HEK293 (cell line): Measurements from ENCODE around the gene APRT.

Experiments
- CTCF ChIA-PET: fragments of 350-600 bp; formaldehyde crosslinking; extraction: SDS; loops from one replicate; lab custom pipeline; 2021; ENCODE audit warnings: antibody characterized with exemption; lab: Yijun Ruan, JAX
- POLR2A ChIA-PET: fragments of 300-600 bp; formaldehyde crosslinking; extraction: SDS; loops from one replicate; lab custom pipeline; 2020; ENCODE audit warnings: antibody characterized with exemption, inconsistent platforms; lab: Yijun Ruan, JAX
- H3K27ac ChIP-seq: fragments of 200-500 bp; sonication (Bioruptor generic); 2 replicates; pipeline ENCODE4 v1.5.1; 2014; ENCODE audit warnings: low read depth, low read length, control low read depth, inconsistent platforms; ENCODE audit errors: extremely low read depth
- H3K36me3 ChIP-seq, 2 experiments: fragments of 200-500 bp in 1 of 2; sonication (Bioruptor generic) in 1 of 2; 1 replicate in 1 of 2; 2 replicates in 1 of 2; pipeline ENCODE4 v1.5.1; 2014 to 2017; ENCODE audit warnings: inconsistent platforms in 2 of 2, low read length in 2 of 2; ENCODE audit not compliant: control insufficient read depth in 2 of 2, insufficient read depth in 1 of 2
- H3K4me1 ChIP-seq: fragments of 200-500 bp; sonication (Bioruptor generic); 2 replicates; pipeline ENCODE4 v1.5.1; 2014; ENCODE audit warnings: mild to moderate bottlenecking, low read length, inconsistent platforms; ENCODE audit not compliant: control insufficient read depth, insufficient read depth
- H3K4me3 ChIP-seq: 2 replicates; pipeline ENCODE4 v1.5.1; 2011; ENCODE audit warnings: low read depth, mild to moderate bottlenecking, control low read depth, low read length, moderate library complexity
- H3K9me3 ChIP-seq: fragments of 200-500 bp; sonication (Bioruptor generic); 2 replicates; pipeline ENCODE4 v1.5.1; 2014; ENCODE audit warnings: low read depth, low read length, inconsistent platforms; ENCODE audit not compliant: control insufficient read depth, insufficient read depth
- GLI4 ChIP-seq: fragments of 450-650 bp; formaldehyde crosslinking; IDR thresholded peaks from 2 replicates; pipeline ENCODE4 v1.5.1; 2016; ENCODE audit warnings: missing biosample characterization, missing genetic modification characterization
- REPIN1 ChIP-seq: fragments of 450-650 bp; formaldehyde crosslinking; IDR thresholded peaks from 2 replicates; pipeline ENCODE4 v1.5.1; 2017; ENCODE audit warnings: missing biosample characterization, missing genetic modification characterization, low read depth
- SALL2 ChIP-seq: fragments of 450-650 bp; formaldehyde crosslinking; IDR thresholded peaks from 2 replicates; pipeline ENCODE4 v1.5.0; 2017; ENCODE audit warnings: missing biosample characterization, mild to moderate bottlenecking, missing genetic modification characterization, borderline replicate concordance
- ZEB2 ChIP-seq: fragments of 450-650 bp; formaldehyde crosslinking; IDR thresholded peaks from 2 replicates; pipeline ENCODE4 v1.5.1; 2016; ENCODE audit warnings: missing biosample characterization, missing genetic modification characterization
- ZNF335 ChIP-seq: fragments of 450-650 bp; formaldehyde crosslinking; conservative IDR thresholded peaks from 2 replicates; pipeline ENCODE4 v1.5.1; 2016; ENCODE audit warnings: missing biosample characterization, missing genetic modification characterization
- ZNF76 ChIP-seq: fragments of 450-650 bp; formaldehyde crosslinking; IDR thresholded peaks from 2 replicates; pipeline ENCODE4; 2016; ENCODE audit warnings: low read depth, missing biosample characterization, missing genetic modification characterization, borderline replicate concordance
- TF ChIP-seq, protein P1 (sequence below): fragments of 450-650 bp; formaldehyde crosslinking; IDR thresholded peaks from 2 replicates; pipeline ENCODE4 v1.5.1; 2016; ENCODE audit warnings: missing biosample characterization, missing genetic modification characterization
- TF ChIP-seq, protein P2 (sequence below): fragments of 450-650 bp; IDR thresholded peaks from 2 replicates; pipeline ENCODE4 v1.5.1; 2018; ENCODE audit warnings: missing biosample characterization, mild to moderate bottlenecking, missing genetic modification characterization
- TF ChIP-seq, protein P3 (sequence below): fragments of 450-650 bp; formaldehyde crosslinking; conservative IDR thresholded peaks from 2 replicates; pipeline ENCODE4 v1.5.1; 2016; ENCODE audit warnings: low read depth, missing biosample characterization, missing genetic modification characterization

The APRT gene

DNA sequence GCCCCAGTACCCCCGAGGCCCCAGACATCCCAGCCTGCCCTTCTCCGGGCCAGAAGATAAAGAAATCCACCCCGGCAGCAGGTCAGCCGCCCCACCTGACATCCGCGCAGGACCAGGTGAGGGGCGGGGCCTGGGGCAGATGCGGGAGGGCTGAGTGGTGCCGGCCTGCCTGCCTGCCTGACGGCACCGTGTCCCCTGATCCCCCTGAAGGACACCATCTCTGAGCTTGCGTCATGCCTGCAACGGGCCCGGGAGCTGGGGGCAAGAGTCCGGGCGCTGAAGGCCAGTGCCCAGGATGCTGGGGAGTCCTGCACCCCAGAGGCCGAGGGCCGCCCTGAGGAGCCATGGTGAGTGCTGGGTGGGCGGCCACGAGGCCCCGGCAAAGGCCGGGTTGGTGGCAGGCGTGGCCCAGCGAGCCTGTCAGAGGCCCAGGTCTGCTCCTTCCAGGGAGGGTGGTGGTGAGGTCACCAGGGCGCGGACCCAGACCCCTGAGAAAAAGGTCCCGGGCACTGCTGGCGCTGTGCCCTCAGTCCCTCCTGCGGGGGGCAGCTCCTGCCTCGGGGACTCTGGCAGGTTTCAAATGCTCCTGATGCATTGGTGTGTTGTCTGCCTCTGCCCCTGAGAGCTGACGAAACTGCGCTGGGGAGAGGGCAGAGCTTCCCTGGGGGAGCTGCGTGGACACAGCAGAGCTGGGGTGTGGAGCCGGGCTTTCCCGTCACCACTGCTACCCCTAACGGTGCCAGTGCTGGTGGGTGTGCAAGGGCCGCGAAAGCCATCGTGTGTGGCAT, 7.0 kb downstream of the APRT start (continued):
- TF ChIP-seq, protein P1, sequence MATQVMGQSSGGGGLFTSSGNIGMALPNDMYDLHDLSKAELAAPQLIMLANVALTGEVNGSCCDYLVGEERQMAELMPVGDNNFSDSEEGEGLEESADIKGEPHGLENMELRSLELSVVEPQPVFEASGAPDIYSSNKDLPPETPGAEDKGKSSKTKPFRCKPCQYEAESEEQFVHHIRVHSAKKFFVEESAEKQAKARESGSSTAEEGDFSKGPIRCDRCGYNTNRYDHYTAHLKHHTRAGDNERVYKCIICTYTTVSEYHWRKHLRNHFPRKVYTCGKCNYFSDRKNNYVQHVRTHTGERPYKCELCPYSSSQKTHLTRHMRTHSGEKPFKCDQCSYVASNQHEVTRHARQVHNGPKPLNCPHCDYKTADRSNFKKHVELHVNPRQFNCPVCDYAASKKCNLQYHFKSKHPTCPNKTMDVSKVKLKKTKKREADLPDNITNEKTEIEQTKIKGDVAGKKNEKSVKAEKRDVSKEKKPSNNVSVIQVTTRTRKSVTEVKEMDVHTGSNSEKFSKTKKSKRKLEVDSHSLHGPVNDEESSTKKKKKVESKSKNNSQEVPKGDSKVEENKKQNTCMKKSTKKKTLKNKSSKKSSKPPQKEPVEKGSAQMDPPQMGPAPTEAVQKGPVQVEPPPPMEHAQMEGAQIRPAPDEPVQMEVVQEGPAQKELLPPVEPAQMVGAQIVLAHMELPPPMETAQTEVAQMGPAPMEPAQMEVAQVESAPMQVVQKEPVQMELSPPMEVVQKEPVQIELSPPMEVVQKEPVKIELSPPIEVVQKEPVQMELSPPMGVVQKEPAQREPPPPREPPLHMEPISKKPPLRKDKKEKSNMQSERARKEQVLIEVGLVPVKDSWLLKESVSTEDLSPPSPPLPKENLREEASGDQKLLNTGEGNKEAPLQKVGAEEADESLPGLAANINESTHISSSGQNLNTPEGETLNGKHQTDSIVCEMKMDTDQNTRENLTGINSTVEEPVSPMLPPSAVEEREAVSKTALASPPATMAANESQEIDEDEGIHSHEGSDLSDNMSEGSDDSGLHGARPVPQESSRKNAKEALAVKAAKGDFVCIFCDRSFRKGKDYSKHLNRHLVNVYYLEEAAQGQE (tag by site-specific recombination): no peak
- peak; percentile 99 for TF ChIP-seq ZNF335
- no peak for TF ChIP-seq SALL2
- TF ChIP-seq, all 188 proteins: peak for 15

DNA sequence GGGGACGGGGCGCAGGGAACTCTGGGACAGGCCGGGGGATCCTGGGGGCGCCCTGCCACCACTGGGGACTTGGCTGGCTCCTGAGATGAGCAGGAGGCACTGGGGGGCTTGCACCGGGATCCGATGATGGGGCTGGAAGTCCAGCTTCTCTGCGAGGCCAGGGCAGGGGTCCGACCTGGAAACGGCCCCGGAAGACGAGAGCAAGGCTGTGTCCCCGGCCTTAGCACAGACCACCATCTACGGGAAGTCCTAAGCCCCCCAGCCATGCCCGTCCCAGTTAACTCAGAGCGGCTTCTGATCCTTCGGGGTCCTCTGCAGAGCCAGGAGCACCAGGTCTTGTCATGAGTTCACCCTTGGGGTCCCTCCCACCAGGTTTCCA, 7.6 kb downstream of the APRT start:
- ChIA-PET POLR2A (interaction anchor here (0.6 to 1.7 kb wide), 3 partner anchors 17 to 35 kb away, joined by 3 to 5 read pairs (median 4); partner anchors contain the start of gene PIEZO1), CTCF (interaction anchor here (0.7 kb wide), 1 partner anchor 333 kb away, joined by 3 read pairs; no protein-coding TSS in a partner anchor)
- peak overlapping the region; percentile 77 for H3K4me3 ChIP-seq
- peaks cover 3% of the 10 kb centered on the region; the same call in 1 of the 2 replicates for H3K4me1 ChIP-seq
- peaks cover 0 to 61% of the 10 kb centered on the region in 2 experiments; a peak in 1 of 3 replicates for H3K36me3 ChIP-seq
- H3K9me3 ChIP-seq: no peaks in the 10 kb centered on the region
- no peak for TF ChIP-seq ZEB2 (tag by site-specific recombination)
- TF ChIP-seq ZNF76 (tag by site-specific recombination): 0 out of 2 replicates have a peak, but pooled peaks have one; percentile 43
- no peak for TF ChIP-seq REPIN1 (tag by site-specific recombination)
- TF ChIP-seq, protein P2, sequence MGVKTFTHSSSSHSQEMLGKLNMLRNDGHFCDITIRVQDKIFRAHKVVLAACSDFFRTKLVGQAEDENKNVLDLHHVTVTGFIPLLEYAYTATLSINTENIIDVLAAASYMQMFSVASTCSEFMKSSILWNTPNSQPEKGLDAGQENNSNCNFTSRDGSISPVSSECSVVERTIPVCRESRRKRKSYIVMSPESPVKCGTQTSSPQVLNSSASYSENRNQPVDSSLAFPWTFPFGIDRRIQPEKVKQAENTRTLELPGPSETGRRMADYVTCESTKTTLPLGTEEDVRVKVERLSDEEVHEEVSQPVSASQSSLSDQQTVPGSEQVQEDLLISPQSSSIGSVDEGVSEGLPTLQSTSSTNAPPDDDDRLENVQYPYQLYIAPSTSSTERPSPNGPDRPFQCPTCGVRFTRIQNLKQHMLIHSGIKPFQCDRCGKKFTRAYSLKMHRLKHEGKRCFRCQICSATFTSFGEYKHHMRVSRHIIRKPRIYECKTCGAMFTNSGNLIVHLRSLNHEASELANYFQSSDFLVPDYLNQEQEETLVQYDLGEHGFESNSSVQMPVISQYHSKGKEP (tag by site-specific recombination): no peak
- TF ChIP-seq, protein P3, sequence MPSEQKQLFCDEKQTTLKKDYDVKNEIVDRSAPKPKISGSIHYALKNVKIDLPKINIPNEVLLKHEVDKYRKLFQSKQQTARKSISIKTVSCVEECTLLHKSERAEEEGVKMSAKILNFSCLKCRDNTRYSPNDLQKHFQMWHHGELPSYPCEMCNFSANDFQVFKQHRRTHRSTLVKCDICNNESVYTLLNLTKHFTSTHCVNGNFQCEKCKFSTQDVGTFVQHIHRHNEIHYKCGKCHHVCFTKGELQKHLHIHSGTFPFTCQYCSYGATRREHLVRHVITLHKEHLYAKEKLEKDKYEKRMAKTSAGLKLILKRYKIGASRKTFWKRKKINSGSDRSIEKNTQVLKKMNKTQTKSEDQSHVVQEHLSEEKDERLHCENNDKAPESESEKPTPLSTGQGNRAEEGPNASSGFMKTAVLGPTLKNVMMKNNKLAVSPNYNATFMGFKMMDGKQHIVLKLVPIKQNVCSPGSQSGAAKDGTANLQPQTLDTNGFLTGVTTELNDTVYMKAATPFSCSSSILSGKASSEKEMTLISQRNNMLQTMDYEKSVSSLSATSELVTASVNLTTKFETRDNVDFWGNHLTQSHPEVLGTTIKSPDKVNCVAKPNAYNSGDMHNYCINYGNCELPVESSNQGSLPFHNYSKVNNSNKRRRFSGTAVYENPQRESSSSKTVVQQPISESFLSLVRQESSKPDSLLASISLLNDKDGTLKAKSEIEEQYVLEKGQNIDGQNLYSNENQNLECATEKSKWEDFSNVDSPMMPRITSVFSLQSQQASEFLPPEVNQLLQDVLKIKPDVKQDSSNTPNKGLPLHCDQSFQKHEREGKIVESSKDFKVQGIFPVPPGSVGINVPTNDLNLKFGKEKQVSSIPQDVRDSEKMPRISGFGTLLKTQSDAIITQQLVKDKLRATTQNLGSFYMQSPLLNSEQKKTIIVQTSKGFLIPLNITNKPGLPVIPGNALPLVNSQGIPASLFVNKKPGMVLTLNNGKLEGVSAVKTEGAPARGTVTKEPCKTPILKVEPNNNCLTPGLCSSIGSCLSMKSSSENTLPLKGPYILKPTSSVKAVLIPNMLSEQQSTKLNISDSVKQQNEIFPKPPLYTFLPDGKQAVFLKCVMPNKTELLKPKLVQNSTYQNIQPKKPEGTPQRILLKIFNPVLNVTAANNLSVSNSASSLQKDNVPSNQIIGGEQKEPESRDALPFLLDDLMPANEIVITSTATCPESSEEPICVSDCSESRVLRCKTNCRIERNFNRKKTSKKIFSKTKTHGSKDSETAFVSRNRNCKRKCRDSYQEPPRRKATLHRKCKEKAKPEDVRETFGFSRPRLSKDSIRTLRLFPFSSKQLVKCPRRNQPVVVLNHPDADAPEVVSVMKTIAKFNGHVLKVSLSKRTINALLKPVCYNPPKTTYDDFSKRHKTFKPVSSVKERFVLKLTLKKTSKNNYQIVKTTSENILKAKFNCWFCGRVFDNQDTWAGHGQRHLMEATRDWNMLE: no peak
- no peak for TF ChIP-seq GLI4 (tag by site-specific recombination)
- H3K27ac ChIP-seq: peak overlapping the region; percentile 91
